Stomach (tissue), 4 donors: ENCODE measurements around the gene CALR.

Experiments
- CTCF ChIP-seq, 7 experiments: fragments of 450-650 bp in 4 of 7; fragments of 200-600 bp in 3 of 7; sonication (generic) in 3 of 7; IDR thresholded peaks; one replicate each; pipeline ENCODE4 v1.5.1; 2016 to 2019; ENCODE audit warnings: antibody characterized with exemption in 7 of 7, control low read depth in 2 of 7, mild to moderate bottlenecking in 1 of 7
- EP300 ChIP-seq: sonication (generic); formaldehyde crosslinking; IDR thresholded peaks from one replicate; pipeline ENCODE4 v1.6.1; 2017; ENCODE audit warnings: antibody characterized with exemption
- POLR2A ChIP-seq, 4 donors: fragments of 450-650 bp; IDR thresholded peaks; one replicate each; pipeline ENCODE4 v1.6.1; 2016; ENCODE audit warnings: antibody characterized with exemption in 4 of 4, control low read depth in 2 of 4, mild to moderate bottlenecking in 1 of 4, moderate library complexity in 1 of 4
- POLR2AphosphoS5 ChIP-seq, 3 donors: sonication (generic); formaldehyde crosslinking; IDR thresholded peaks; one replicate each; pipeline ENCODE4 v1.6.1; 2016; ENCODE audit warnings: antibody characterized with exemption in 3 of 3

GRCh38 chr19:12937093-12937926, 1.1 kb upstream of the CALR start:
- TF ChIP-seq CTCF (IDR thresholded peaks at IDR 0.05), result no peak
- TF ChIP-seq POLR2AphosphoS5 (IDR thresholded peaks at IDR 0.05), result no peak
- TF ChIP-seq POLR2A (IDR thresholded peaks at IDR 0.05), result no peak
- TF ChIP-seq EP300, result no peak
